ENCODE measurements around the gene DDX54.

DDX54 gene

GRCh38 chr12:113131556-113131955, 53.7 kb downstream of the DDX54 start:
- no peak for TF ChIP-seq CTCF (IDR thresholded peaks at IDR 0.05)
- no peaks in the 10 kb centered on the region for H3K4me1 ChIP-seq (ENCODE audit: control insufficient read depth in 1 of 2, insufficient read depth in 1 of 2, low read depth in 1 of 2, low read length in 1 of 2)
- H3K9me3 ChIP-seq: no peaks in the 10 kb centered on the region
- H3K4me3 ChIP-seq (ENCODE audit: low read depth in 1 of 2, low read length in 1 of 2): no peak overlapping the region
- H3K27me3 ChIP-seq: peaks cover 43% of the 10 kb centered on the region
- no peaks in the 10 kb centered on the region for H3K36me3 ChIP-seq
- H3K27ac ChIP-seq: no peak overlapping the region

GRCh38 chr12:113130457-113131135, 54.7 kb downstream of the DDX54 start:
- Histone ChIP-seq H3K9me3 (no peaks in the 10 kb centered on the region), H3K27ac (no peak overlapping the region), H3K4me3 (ENCODE audit: low read depth in 1 of 2, low read length in 1 of 2) (no peak overlapping the region), H3K4me1 (ENCODE audit: control insufficient read depth in 1 of 2, insufficient read depth in 1 of 2, low read depth in 1 of 2, low read length in 1 of 2) (no peaks in the 10 kb centered on the region), H3K27me3 (peaks cover 34% of the 10 kb centered on the region), H3K36me3 (no peaks in the 10 kb centered on the region)
- no peak for TF ChIP-seq CTCF (IDR thresholded peaks at IDR 0.05)

- no peak for TF ChIP-seq CTCF (IDR thresholded peaks at IDR 0.05)
- H3K4me1 ChIP-seq (ENCODE audit: control insufficient read depth in 1 of 2, insufficient read depth in 1 of 2, low read depth in 1 of 2, low read length in 1 of 2): no peaks in the 10 kb centered on the region
- H3K9me3 ChIP-seq: no peaks in the 10 kb centered on the region
- H3K36me3 ChIP-seq: no peaks in the 10 kb centered on the region
- no peak overlapping the region for H3K4me3 ChIP-seq (ENCODE audit: low read depth in 1 of 2, low read length in 1 of 2)
- H3K27ac ChIP-seq: no peak overlapping the region
- H3K27me3 ChIP-seq: peaks cover 27% of the 10 kb centered on the region
These were observed 55.4 kb downstream of the DDX54 start for GRCh38 chr12:113129664-113130456.

- no peaks in the 10 kb centered on the region for H3K9me3 ChIP-seq
- H3K27ac ChIP-seq: no peak overlapping the region
- H3K36me3 ChIP-seq: no peaks in the 10 kb centered on the region
- H3K4me1 ChIP-seq (ENCODE audit: control insufficient read depth in 1 of 2, insufficient read depth in 1 of 2, low read depth in 1 of 2, low read length in 1 of 2): no peaks in the 10 kb centered on the region
- no peak overlapping the region for H3K4me3 ChIP-seq (ENCODE audit: low read depth in 1 of 2, low read length in 1 of 2)
- no peak for TF ChIP-seq CTCF (IDR thresholded peaks at IDR 0.05)
- peaks cover 18% of the 10 kb centered on the region for H3K27me3 ChIP-seq
These were observed 56.2 kb downstream of the DDX54 start for GRCh38 chr12:113128802-113129663.

- Histone ChIP-seq H3K27ac (no peak overlapping the region), H3K9me3 (no peaks in the 10 kb centered on the region)
These were observed 57.5 kb downstream of the DDX54 start for GRCh38 chr12:113127791-113128199.

More at GRCh38 chr12:113127791-113128199, 57.5 kb downstream of the DDX54 start:
- no peak for TF ChIP-seq CTCF (IDR thresholded peaks at IDR 0.05)
- H3K27me3 ChIP-seq: peaks cover 16% of the 10 kb centered on the region
- no peak overlapping the region for H3K4me3 ChIP-seq (ENCODE audit: low read depth in 1 of 2, low read length in 1 of 2)
- no peaks in the 10 kb centered on the region for H3K4me1 ChIP-seq (ENCODE audit: control insufficient read depth in 1 of 2, insufficient read depth in 1 of 2, low read depth in 1 of 2, low read length in 1 of 2)
- no peaks in the 10 kb centered on the region for H3K36me3 ChIP-seq
